ENCODE measurements around the gene HMGN5.
A peak's percentile ranks its signal among the peaks of the same experiment; 100 is the strongest.

Gene HMGN5

GRCh38 chrX:81202456-81202819, 725 bp upstream of the HMGN5 start:
- Mint-ChIP-seq H3K27me3 (no peaks in the 10 kb centered on the region), H3K4me1 (peaks cover 25% of the 10 kb centered on the region), H3K36me3 (peaks cover 10% of the 10 kb centered on the region), H3K9me3 (no peaks in the 10 kb centered on the region), H3K27ac (peak overlapping the region; percentile 98), H3K4me3 (peak overlapping the region; percentile 99)
- DNase-seq (ENCODE audit: low spot score in 2 of 2) (no peak), ATAC-seq (ENCODE audit: low read depth) (no peak)

GRCh38 chrX:81201071-81201470, 642 bp downstream of the HMGN5 start:
- peaks cover 7% of the 10 kb centered on the region for H3K36me3 Mint-ChIP-seq
- H3K9me3 Mint-ChIP-seq, result no peaks in the 10 kb centered on the region
- ATAC-seq (ENCODE audit: low read depth), result no peak

GRCh38 chrX:81195712-81196111, 6.0 kb downstream of the HMGN5 start:
- peak; percentile 41 to 54 for DNase-seq (ENCODE audit: low spot score in 2 of 2)
- Mint-ChIP-seq H3K27ac (no peak overlapping the region), H3K9me3 (no peaks in the 10 kb centered on the region), H3K36me3 (no peaks in the 10 kb centered on the region), H3K4me1 (peaks cover 4% of the 10 kb centered on the region), H3K27me3 (no peaks in the 10 kb centered on the region), H3K4me3 (no peak overlapping the region)
- peak; percentile 59 for ATAC-seq (ENCODE audit: low read depth)

More at GRCh38 chrX:81201071-81201470, 642 bp downstream of the HMGN5 start:
- no peak for DNase-seq (ENCODE audit: low spot score in 2 of 2)
- Mint-ChIP-seq H3K27me3 (no peaks in the 10 kb centered on the region), H3K4me1 (peaks cover 21% of the 10 kb centered on the region), H3K4me3 (peak overlapping the region; percentile 99), H3K27ac (peak overlapping the region; percentile 98)

GRCh38 chrX:81195259-81195658, 6.5 kb downstream of the HMGN5 start:
- Mint-ChIP-seq H3K36me3 (no peaks in the 10 kb centered on the region), H3K9me3 (no peaks in the 10 kb centered on the region), H3K4me3 (no peak overlapping the region), H3K27me3 (no peaks in the 10 kb centered on the region), H3K27ac (no peak overlapping the region), H3K4me1 (peaks cover 2% of the 10 kb centered on the region)
- ATAC-seq (ENCODE audit: low read depth) (no peak), DNase-seq (ENCODE audit: low spot score in 2 of 2) (no peak)

- H3K4me3 Mint-ChIP-seq, result no peak overlapping the region
- H3K9me3 Mint-ChIP-seq, result no peaks in the 10 kb centered on the region
- peaks cover 2% of the 10 kb centered on the region for H3K27me3 Mint-ChIP-seq
- H3K27ac Mint-ChIP-seq, result no peak overlapping the region
- no peaks in the 10 kb centered on the region for H3K36me3 Mint-ChIP-seq
- no peak for ATAC-seq (ENCODE audit: low read depth)
- no peak for DNase-seq (ENCODE audit: low spot score in 2 of 2)
- peaks cover 2% of the 10 kb centered on the region for H3K4me1 Mint-ChIP-seq
Observed at GRCh38 chrX:81174286-81174685, 27.4 kb downstream of the HMGN5 start.

GRCh38 chrX:81168391-81168790, 33.3 kb downstream of the HMGN5 start:
- DNase-seq (ENCODE audit: low spot score in 2 of 2) (no peak), ATAC-seq (ENCODE audit: low read depth) (no peak)
- Mint-ChIP-seq H3K36me3 (no peaks in the 10 kb centered on the region), H3K27ac (no peak overlapping the region), H3K9me3 (no peaks in the 10 kb centered on the region), H3K4me1 (no peaks in the 10 kb centered on the region), H3K4me3 (no peak overlapping the region), H3K27me3 (no peaks in the 10 kb centered on the region)

GRCh38 chrX:81121513-81122363, 80.0 kb downstream of the HMGN5 start:
- H3K27me3 Mint-ChIP-seq, result peaks cover 3% of the 10 kb centered on the region
- H3K27ac Mint-ChIP-seq, result no peak overlapping the region
- ATAC-seq (ENCODE audit: low read depth), result peak; percentile 93
- H3K4me3 Mint-ChIP-seq, result peak overlapping the region; percentile 91
- peak; percentile 77 for DNase-seq (ENCODE audit: low spot score in 2 of 2)
- no peaks in the 10 kb centered on the region for H3K9me3 Mint-ChIP-seq
- peaks cover 11% of the 10 kb centered on the region for H3K4me1 Mint-ChIP-seq
- H3K36me3 Mint-ChIP-seq, result no peaks in the 10 kb centered on the region

GRCh38 chrX:81120936-81121371, 80.8 kb downstream of the HMGN5 start:
- peaks cover 11% of the 10 kb centered on the region for H3K4me1 Mint-ChIP-seq
- H3K4me3 Mint-ChIP-seq, result peak overlapping the region; percentile 91
- no peak for DNase-seq (ENCODE audit: low spot score in 2 of 2)
- peak; percentile 53 for ATAC-seq (ENCODE audit: low read depth)
- H3K36me3 Mint-ChIP-seq, result no peaks in the 10 kb centered on the region
- H3K27me3 Mint-ChIP-seq, result peaks cover 3% of the 10 kb centered on the region
- H3K9me3 Mint-ChIP-seq, result no peaks in the 10 kb centered on the region
- H3K27ac Mint-ChIP-seq, result no peak overlapping the region

GRCh38 chrX:81120258-81120935, 81.3 kb downstream of the HMGN5 start:
- ATAC-seq (ENCODE audit: low read depth) (peak; percentile 4), DNase-seq (ENCODE audit: low spot score in 2 of 2) (no peak)
- Mint-ChIP-seq H3K4me1 (peaks cover 11% of the 10 kb centered on the region), H3K27ac (no peak overlapping the region), H3K27me3 (peaks cover 3% of the 10 kb centered on the region), H3K9me3 (no peaks in the 10 kb centered on the region), H3K36me3 (no peaks in the 10 kb centered on the region), H3K4me3 (peak overlapping the region; percentile 91)

- Mint-ChIP-seq H3K4me1 (peaks cover 2% of the 10 kb centered on the region), H3K27ac (no peak overlapping the region), H3K36me3 (peaks cover 2% of the 10 kb centered on the region), H3K27me3 (no peaks in the 10 kb centered on the region), H3K9me3 (no peaks in the 10 kb centered on the region), H3K4me3 (no peak overlapping the region)
- DNase-seq (ENCODE audit: low spot score in 2 of 2) (no peak), ATAC-seq (ENCODE audit: low read depth) (no peak)
Observed at GRCh38 chrX:81114757-81115156, 87.0 kb downstream of the HMGN5 start.

- no peak overlapping the region for H3K27ac Mint-ChIP-seq
Observed at GRCh38 chrX:81110286-81110685, 91.4 kb downstream of the HMGN5 start.

GRCh38 chrX:81082649-81083048, 119.1 kb downstream of the HMGN5 start:
- peaks cover 9% of the 10 kb centered on the region for H3K9me3 Mint-ChIP-seq
- peaks cover 2% of the 10 kb centered on the region for H3K27me3 Mint-ChIP-seq
- ATAC-seq (ENCODE audit: low read depth) (no peak), DNase-seq (ENCODE audit: low spot score in 2 of 2) (no peak)
- no peak overlapping the region for H3K4me3 Mint-ChIP-seq
- no peaks in the 10 kb centered on the region for H3K36me3 Mint-ChIP-seq
- no peaks in the 10 kb centered on the region for H3K4me1 Mint-ChIP-seq
- no peak overlapping the region for H3K27ac Mint-ChIP-seq

More at GRCh38 chrX:81110286-81110685, 91.4 kb downstream of the HMGN5 start:
- Mint-ChIP-seq H3K4me1 (no peaks in the 10 kb centered on the region), H3K9me3 (peaks cover 6% of the 10 kb centered on the region), H3K4me3 (no peak overlapping the region), H3K36me3 (peaks cover 2% of the 10 kb centered on the region), H3K27me3 (no peaks in the 10 kb centered on the region)
- ATAC-seq (ENCODE audit: low read depth) (no peak), DNase-seq (ENCODE audit: low spot score in 2 of 2) (no peak)

Data from memory B cell (primary cell).